Measurements from ENCODE around the gene SBF1. TPM values are rescaled to one million over a fixed set of nuclear protein-coding genes. Genes with fewer than 3 reads are reported as not detected.
A peak's percentile ranks its signal among the peaks of the same experiment; 100 is the strongest.

Gene SBF1
- total RNA-seq, 4 donors from 2014 or later = 63.7 to 122 (median 64.4) TPM

GRCh38 chr22:50406416-50407170 lies 68.2 kb downstream of the SBF1 start:
- WGBS, 2 donors (ENCODE audit: low coverage in 1 of 2) = 73 to 90% methylated on average over 3 to 9 of the region's 25 CpGs
- H3K36me3 ChIP-seq = peaks cover 0 to 47% of the 10 kb centered on the region in 2 donors
- H3K9me3 ChIP-seq = no peaks in the 10 kb centered on the region
- TF ChIP-seq CTCF (IDR thresholded peaks at IDR 0.05) (no peak), POLR2A (IDR thresholded peaks at IDR 0.05) (no peak), POLR2AphosphoS5 (IDR thresholded peaks at IDR 0.05) (no peak), EP300 (IDR thresholded peaks at IDR 0.05) (no peak)
- no peak overlapping the region for H3K27ac ChIP-seq
- no peak for ATAC-seq
- no peaks in the 10 kb centered on the region for H3K27me3 ChIP-seq
- no peak overlapping the region for H3K4me3 ChIP-seq
- H3K4me1 ChIP-seq = peaks cover 0 to 18% (median 0%) of the 10 kb centered on the region in 3 donors

- peak overlapping the region in 3 of 4 donors; percentile 14 to 31 (median 14) for H3K27ac ChIP-seq
- H3K27me3 ChIP-seq = no peaks in the 10 kb centered on the region
- H3K4me1 ChIP-seq = peaks cover 0 to 35% (median 6%) of the 10 kb centered on the region in 3 donors
- TF ChIP-seq CTCF (IDR thresholded peaks at IDR 0.05) (no peak), POLR2A (IDR thresholded peaks at IDR 0.05) (no peak), EP300 (IDR thresholded peaks at IDR 0.05) (no peak), POLR2AphosphoS5 (IDR thresholded peaks at IDR 0.05) (no peak)
- H3K36me3 ChIP-seq = peaks cover 0 to 23% of the 10 kb centered on the region in 2 donors
- H3K9me3 ChIP-seq = no peaks in the 10 kb centered on the region
- ATAC-seq = no peak
- H3K4me3 ChIP-seq = no peak overlapping the region
- 44% methylated on average over 8 of the region's 8 CpGs; no CpG with 5 or more reads in 1 of the 2 donors for WGBS, 2 donors (ENCODE audit: low coverage in 1 of 2)
These were observed 71.1 kb downstream of the SBF1 start for GRCh38 chr22:50403701-50404101.

- Histone ChIP-seq H3K27me3 (no peaks in the 10 kb centered on the region), H3K4me1 (peaks cover 0 to 43% (median 6%) of the 10 kb centered on the region in 3 donors), H3K9me3 (no peaks in the 10 kb centered on the region), H3K27ac (no peak overlapping the region), H3K4me3 (no peak overlapping the region), H3K36me3 (peaks cover 0 to 11% of the 10 kb centered on the region in 2 donors)
- WGBS, 2 donors (ENCODE audit: low coverage in 1 of 2) = 92% methylated on average over 4 of the region's 4 CpGs; no CpG with 5 or more reads in 1 of the 2 donors
- no peak for TF ChIP-seq POLR2AphosphoS5 (IDR thresholded peaks at IDR 0.05)
- TF ChIP-seq CTCF (IDR thresholded peaks at IDR 0.05) = no peak
- TF ChIP-seq EP300 (IDR thresholded peaks at IDR 0.05) = no peak
- TF ChIP-seq POLR2A (IDR thresholded peaks at IDR 0.05) = no peak
- no peak for ATAC-seq
These were observed 72.9 kb downstream of the SBF1 start for GRCh38 chr22:50401907-50402306.

GRCh38 chr22:50400931-50401330 lies 73.9 kb downstream of the SBF1 start:
- Histone ChIP-seq H3K36me3 (peaks cover 0 to 13% of the 10 kb centered on the region in 2 donors), H3K27ac (no peak overlapping the region), H3K4me3 (no peak overlapping the region), H3K4me1 (peaks cover 0 to 49% (median 6%) of the 10 kb centered on the region in 3 donors), H3K27me3 (no peaks in the 10 kb centered on the region), H3K9me3 (no peaks in the 10 kb centered on the region)
- 96% methylated on average over 5 of the region's 5 CpGs; no CpG with 5 or more reads in 1 of the 2 donors for WGBS, 2 donors (ENCODE audit: low coverage in 1 of 2)
- no peak for ATAC-seq
- TF ChIP-seq POLR2AphosphoS5 (IDR thresholded peaks at IDR 0.05) (no peak), EP300 (IDR thresholded peaks at IDR 0.05) (no peak), CTCF (IDR thresholded peaks at IDR 0.05) (no peak), POLR2A (IDR thresholded peaks at IDR 0.05) (no peak)

- Histone ChIP-seq H3K4me1 (peaks cover 0 to 49% (median 6%) of the 10 kb centered on the region in 3 donors), H3K36me3 (peaks cover 0 to 18% of the 10 kb centered on the region in 2 donors), H3K27me3 (no peaks in the 10 kb centered on the region), H3K4me3 (no peak overlapping the region), H3K27ac (peak overlapping the region in 3 of 4 donors; percentile 30 to 64 (median 54)), H3K9me3 (no peaks in the 10 kb centered on the region)
- 77% methylated on average over 2 to 4 of the region's 4 CpGs for WGBS, 2 donors (ENCODE audit: low coverage in 1 of 2)
- ATAC-seq = no peak
- TF ChIP-seq CTCF (IDR thresholded peaks at IDR 0.05) (no peak), POLR2A (IDR thresholded peaks at IDR 0.05) (no peak), POLR2AphosphoS5 (IDR thresholded peaks at IDR 0.05) (no peak), EP300 (IDR thresholded peaks at IDR 0.05) (no peak)
These were observed 74.4 kb downstream of the SBF1 start for GRCh38 chr22:50400406-50400805.

All from gastroesophageal sphincter (tissue), 4 donors.